WTC11 (cell line): ENCODE data around the gene NPAS3. TPM values are rescaled to one million over a fixed set of nuclear protein-coding genes. Genes with fewer than 3 reads are reported as not detected.

Experiments
- ATAC-seq: fragments of 200-7000 bp; cut with Tn5 transposase; 2 replicates; pipeline ENCODE4 v1.10.0; 2021; ENCODE audit warnings: mild to moderate bottlenecking, moderate library complexity
- CTCF ChIA-PET: fragments of 300-600 bp; sonication (Branson Sonifier 250); formaldehyde crosslinking; loops from one replicate; lab custom pipeline; 2021; ENCODE audit warnings: antibody characterized with exemption; lab: Charles Lee
- POLR2A ChIA-PET: fragments of 350-600 bp; sonication (Branson Sonifier 250); formaldehyde crosslinking; loops from one replicate; lab custom pipeline; 2021; ENCODE audit warnings: antibody characterized with exemption; lab: Charles Lee
- DNase-seq: peaks from one replicate; pipeline ENCODE4 v3.0.0; 2021; ENCODE audit warnings: low spot score
- H3K27ac Mint-ChIP-seq: 2 replicates; pipeline ENCODE4 v1.8.0; 2021; ENCODE audit warnings: mixed read lengths
- H3K27me3 Mint-ChIP-seq: 2 replicates; pipeline ENCODE4 v1.8.0; 2021; ENCODE audit warnings: low read depth, mild to moderate bottlenecking, moderate library complexity, mixed read lengths
- H3K36me3 Mint-ChIP-seq: 2 replicates; pipeline ENCODE4 v1.8.0; 2021; ENCODE audit warnings: mixed read lengths
- H3K4me1 Mint-ChIP-seq: 2 replicates; pipeline ENCODE4 v1.8.0; 2022; ENCODE audit warnings: mixed read lengths
- H3K4me3 Mint-ChIP-seq: 2 replicates; pipeline ENCODE4 v1.8.0; 2021; ENCODE audit warnings: mild to moderate bottlenecking, moderate library complexity, mixed read lengths
- H3K9me3 Mint-ChIP-seq: 2 replicates; pipeline ENCODE4 v1.8.0; 2021; ENCODE audit warnings: mixed read lengths
- AFF4 ChIP-seq: sonication (generic); formaldehyde crosslinking; IDR thresholded peaks from 2 replicates; pipeline ENCODE4 v1.8.1; 2023; ENCODE audit warnings: mild to moderate bottlenecking, missing genetic modification reagents, borderline replicate concordance
- ATF3 ChIP-seq: sonication (generic); formaldehyde crosslinking; conservative IDR thresholded peaks from 2 replicates; pipeline ENCODE4 v1.8.1; 2022; ENCODE audit warnings: mild to moderate bottlenecking, missing genetic modification reagents
- CDX4 ChIP-seq: fragments of 250-450 bp; sonication (Bioruptor Pico); IDR thresholded peaks from 2 replicates; pipeline ENCODE4 v1.9.0; 2021; ENCODE audit warnings: moderate library complexity, mild to moderate bottlenecking, inconsistent platforms, borderline replicate concordance
- EMX1 ChIP-seq: fragments of 250-450 bp; sonication (Bioruptor Pico); IDR thresholded peaks from 2 replicates; pipeline ENCODE4 v1.8.0; 2021; ENCODE audit warnings: mild to moderate bottlenecking
- ETV6 ChIP-seq: sonication (generic); formaldehyde crosslinking; IDR thresholded peaks from 2 replicates; pipeline ENCODE4 v1.8.1; 2022; ENCODE audit warnings: mild to moderate bottlenecking, missing genetic modification reagents
- FOXK1 ChIP-seq: sonication (generic); formaldehyde crosslinking; IDR thresholded peaks from 2 replicates; pipeline ENCODE4 v1.8.0; 2022; ENCODE audit warnings: mild to moderate bottlenecking, moderate library complexity, missing genetic modification reagents
- SMAD4 ChIP-seq: sonication (generic); formaldehyde crosslinking; IDR thresholded peaks from 2 replicates; pipeline ENCODE4 v1.8.0; 2022; ENCODE audit warnings: mild to moderate bottlenecking, missing genetic modification reagents
- TEAD1 ChIP-seq: sonication (generic); formaldehyde crosslinking; IDR thresholded peaks from 2 replicates; pipeline ENCODE4 v1.8.0; 2022; ENCODE audit warnings: mild to moderate bottlenecking, missing genetic modification reagents
- USF2 ChIP-seq: sonication (generic); formaldehyde crosslinking; IDR thresholded peaks from 2 replicates; pipeline ENCODE4 v1.8.1; 2023; ENCODE audit warnings: mild to moderate bottlenecking, missing genetic modification reagents, moderate library complexity
- ZNF425 ChIP-seq: fragments of 250-450 bp; sonication (Bioruptor Pico); conservative IDR thresholded peaks from 2 replicates; pipeline ENCODE4 v1.9.0; 2021; ENCODE audit warnings: mild to moderate bottlenecking
- total RNA-seq: library from RNA; stranded (reverse); gene quantifications from 3 replicates; pipeline ENCODE4 v1.2.3, GENCODE V29; 2021

The NPAS3 gene
- total RNA-seq, 1 experiment from 2014 or later = 3.2 TPM

GRCh38 chr14:32933629-32934072, 5.0 kb upstream of the NPAS3 start:
- H3K27ac Mint-ChIP-seq = peak overlapping the region; percentile 84
- ATAC-seq (peak; percentile 12), DNase-seq (peak; percentile 45)
- CTCF ChIA-PET = interaction anchor here (1.8 kb wide), 1 partner anchor 222 kb away, joined by 5 read pairs; no protein-coding TSS in a partner anchor
- peaks cover 42% of the 10 kb centered on the region for H3K4me1 Mint-ChIP-seq
- peak overlapping the region; percentile 92 for H3K4me3 Mint-ChIP-seq
- peaks cover 65% of the 10 kb centered on the region for H3K27me3 Mint-ChIP-seq
- H3K9me3 Mint-ChIP-seq = no peaks in the 10 kb centered on the region
- H3K36me3 Mint-ChIP-seq = no peaks in the 10 kb centered on the region
- TF ChIP-seq FOXK1 (CRISPR knock-in tag) (no peak), AFF4 (no peak), CDX4 (no peak), USF2 (CRISPR knock-in tag) (no peak)
- POLR2A ChIA-PET = no interaction called here

GRCh38 chr14:32934073-32934880, 4.4 kb upstream of the NPAS3 start:
- Mint-ChIP-seq H3K4me3 (peak overlapping the region; percentile 92), H3K4me1 (peaks cover 42% of the 10 kb centered on the region), H3K9me3 (no peaks in the 10 kb centered on the region), H3K27ac (peak overlapping the region; percentile 84), H3K27me3 (peaks cover 65% of the 10 kb centered on the region), H3K36me3 (no peaks in the 10 kb centered on the region)
- TF ChIP-seq ZNF425 = no peak
- TF ChIP-seq ATF3 (CRISPR knock-in tag) = no peak
- no peak for TF ChIP-seq EMX1 (CRISPR knock-in tag)
- no peak for TF ChIP-seq SMAD4 (CRISPR knock-in tag)
- DNase-seq (peak; percentile 63), ATAC-seq (peak; percentile 6; the same call in 1 of the 2 replicates)
- POLR2A ChIA-PET = interaction anchor here (0.6 kb wide), 1 partner anchor 697 kb away, joined by 3 read pairs; no protein-coding TSS in a partner anchor
- CTCF ChIA-PET = interaction anchor here (1.0 kb wide), 1 partner anchor 23 kb away, joined by 4 read pairs; no protein-coding TSS in a partner anchor

GRCh38 chr14:32934881-32935633, 3.6 kb upstream of the NPAS3 start:
- ATAC-seq (no peak), DNase-seq (peak; percentile 36)
- Mint-ChIP-seq H3K36me3 (no peaks in the 10 kb centered on the region), H3K4me1 (peaks cover 42% of the 10 kb centered on the region), H3K27ac (peak overlapping the region; percentile 42), H3K27me3 (peaks cover 68% of the 10 kb centered on the region), H3K9me3 (no peaks in the 10 kb centered on the region), H3K4me3 (peak overlapping the region; percentile 92)
- ChIA-PET POLR2A (interaction anchor here (0.6 kb wide), 2 partner anchors 122 to 696 kb away, joined by 3 read pairs; no protein-coding TSS in a partner anchor), CTCF (interaction anchor here (0.8 to 1.0 kb wide), 2 partner anchors 22 to 914 kb away, joined by 3 to 4 read pairs; no protein-coding TSS in a partner anchor)
- TF ChIP-seq ETV6 (CRISPR knock-in tag) (0 out of 2 replicates have a peak, but pooled peaks have one; percentile 13), TEAD1 (no peak)
